Measurements from ENCODE around the gene TRIM33. TPM values are rescaled to one million over a fixed set of nuclear protein-coding genes. Genes with fewer than 3 reads are reported as not detected.

The TRIM33 gene
- total RNA-seq, 2 experiments from 2014 or later = 43.8 to 45.6 TPM

DNA sequence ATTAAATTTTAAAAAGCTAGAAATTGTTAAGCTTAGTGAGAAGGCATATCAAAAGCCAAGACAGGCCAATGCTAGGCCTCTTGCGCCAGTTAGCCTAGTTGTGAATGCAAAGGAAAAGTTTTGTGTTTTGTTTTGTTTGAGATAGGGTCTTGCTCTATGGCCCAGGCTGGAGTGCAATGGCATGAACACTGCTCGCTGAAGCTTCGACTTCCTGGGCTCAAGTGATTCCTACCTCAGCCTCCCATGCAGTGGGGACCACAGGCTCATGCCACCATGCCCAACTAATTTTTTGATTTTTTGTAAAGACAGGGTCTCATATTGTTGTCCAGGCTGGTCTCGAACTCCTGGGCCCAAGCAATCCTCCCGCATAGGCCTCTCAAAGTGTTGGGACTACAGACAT lies 40.3 kb downstream of the TRIM33 start:
- H3K27ac Mint-ChIP-seq = no peak overlapping the region
- POLR2A ChIA-PET = no interaction called here
- no peak overlapping the region for H3K4me3 Mint-ChIP-seq
- H3K36me3 Mint-ChIP-seq = peaks cover 20% of the 10 kb centered on the region
- no peak for ATAC-seq (ENCODE audit: low read depth)
- DNase-seq = no peak
- peaks cover 34% of the 10 kb centered on the region for H3K4me1 Mint-ChIP-seq
- peaks cover 3% of the 10 kb centered on the region for H3K9me3 Mint-ChIP-seq
- no peaks in the 10 kb centered on the region for H3K27me3 Mint-ChIP-seq

DNA sequence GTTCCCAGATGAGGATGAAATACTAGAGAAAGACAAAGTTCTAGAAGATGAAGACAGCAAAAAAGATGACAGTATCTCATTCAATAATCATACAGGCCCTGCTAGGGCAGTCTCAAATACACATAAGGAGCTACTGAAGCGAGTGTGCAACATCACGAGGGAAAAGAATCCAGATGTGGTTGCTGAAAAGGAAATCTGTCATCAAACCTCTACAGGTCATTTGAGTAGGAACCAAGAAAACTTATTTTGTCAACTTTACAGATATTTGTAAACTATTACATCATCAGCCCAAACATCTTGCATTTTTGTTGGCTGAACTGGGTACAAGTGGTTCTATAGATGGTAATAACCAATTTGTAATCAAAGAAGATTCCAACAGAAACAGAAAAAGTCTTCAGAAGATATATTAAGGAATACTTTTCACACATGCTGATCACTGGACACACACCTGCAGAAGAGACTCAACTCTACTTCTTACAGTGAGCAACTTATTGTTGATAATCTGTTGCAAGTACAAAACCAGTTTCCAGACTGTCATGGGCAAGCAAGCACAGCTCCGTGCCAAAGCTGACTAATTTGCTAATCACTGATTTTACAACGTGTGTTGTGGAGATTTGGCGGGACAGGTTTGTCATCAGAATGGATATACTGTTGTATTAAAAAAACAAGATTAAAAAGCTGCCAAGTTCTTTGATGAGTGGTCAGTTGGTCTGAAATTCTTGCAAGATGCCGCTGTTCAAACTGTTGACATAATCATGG lies 42.1 kb downstream of the TRIM33 start:
- H3K27me3 Mint-ChIP-seq = no peaks in the 10 kb centered on the region
- peak overlapping the region; percentile 67 for H3K4me3 Mint-ChIP-seq
- POLR2A ChIA-PET = interaction anchor here (0.6 to 2.4 kb wide), 2 partner anchors 15 to 42 kb away, joined by 3 to 17 read pairs; partner anchors contain the start of gene TRIM33
- DNase-seq (no peak), ATAC-seq (ENCODE audit: low read depth) (no peak)
- peaks cover 36% of the 10 kb centered on the region for H3K4me1 Mint-ChIP-seq
- peaks cover 20% of the 10 kb centered on the region for H3K36me3 Mint-ChIP-seq
- H3K9me3 Mint-ChIP-seq = peaks cover 3% of the 10 kb centered on the region
- H3K27ac Mint-ChIP-seq = peak overlapping the region; percentile 53

DNA sequence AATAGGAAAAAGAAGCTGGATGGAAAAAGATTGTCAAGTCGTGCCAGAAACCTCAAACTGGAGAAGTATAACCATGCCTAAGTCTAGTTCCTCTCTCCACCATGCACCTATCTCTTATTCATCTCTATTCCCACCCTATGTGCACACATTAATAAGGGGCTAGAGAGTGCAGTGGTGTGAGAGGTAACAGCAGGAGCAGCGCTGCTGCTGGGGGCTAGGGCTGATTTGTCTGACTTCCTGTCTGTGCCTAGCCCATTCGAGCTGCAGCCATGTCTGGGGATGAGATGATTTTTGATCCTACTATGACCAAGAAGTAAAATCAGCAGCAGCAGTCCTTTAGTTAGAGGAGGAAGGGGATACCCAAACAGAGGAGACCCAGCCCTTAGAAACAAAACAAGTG lies 43.0 kb downstream of the TRIM33 start:
- POLR2A ChIA-PET = interaction anchor here (0.5 to 2.4 kb wide), 4 partner anchors 14 to 102 kb away, joined by 3 to 17 read pairs (median 4); partner anchors contain the start of gene TRIM33
- H3K36me3 Mint-ChIP-seq = peaks cover 15% of the 10 kb centered on the region
- H3K27ac Mint-ChIP-seq = peak overlapping the region; percentile 53
- H3K27me3 Mint-ChIP-seq = no peaks in the 10 kb centered on the region
- peak overlapping the region; percentile 67 for H3K4me3 Mint-ChIP-seq
- H3K9me3 Mint-ChIP-seq = no peaks in the 10 kb centered on the region
- no peak for DNase-seq
- peak; percentile 81 for ATAC-seq (ENCODE audit: low read depth)
- peaks cover 32% of the 10 kb centered on the region for H3K4me1 Mint-ChIP-seq

DNA sequence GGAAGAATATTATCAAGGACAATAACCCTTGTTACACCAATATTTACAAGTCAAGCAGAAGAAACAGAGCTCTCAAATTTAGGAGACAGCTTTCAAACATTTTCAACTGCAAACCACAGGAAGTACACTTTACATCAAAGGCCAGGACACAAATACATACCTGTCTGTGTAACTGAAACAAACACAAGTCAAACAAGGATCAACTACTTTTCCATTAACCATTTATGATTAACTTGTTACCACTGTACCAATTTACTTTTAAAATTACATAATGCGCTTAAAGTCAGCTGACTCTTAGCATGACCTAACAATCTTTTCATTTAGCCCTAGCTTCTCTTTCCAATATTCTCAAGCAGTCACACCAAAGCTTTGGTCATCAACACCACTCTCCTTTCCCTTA lies 43.5 kb downstream of the TRIM33 start:
- POLR2A ChIA-PET = interaction anchor here (0.5 to 2.4 kb wide), 3 partner anchors 15 to 102 kb away, joined by 3 to 17 read pairs (median 4); partner anchors contain the start of gene TRIM33

DNA sequence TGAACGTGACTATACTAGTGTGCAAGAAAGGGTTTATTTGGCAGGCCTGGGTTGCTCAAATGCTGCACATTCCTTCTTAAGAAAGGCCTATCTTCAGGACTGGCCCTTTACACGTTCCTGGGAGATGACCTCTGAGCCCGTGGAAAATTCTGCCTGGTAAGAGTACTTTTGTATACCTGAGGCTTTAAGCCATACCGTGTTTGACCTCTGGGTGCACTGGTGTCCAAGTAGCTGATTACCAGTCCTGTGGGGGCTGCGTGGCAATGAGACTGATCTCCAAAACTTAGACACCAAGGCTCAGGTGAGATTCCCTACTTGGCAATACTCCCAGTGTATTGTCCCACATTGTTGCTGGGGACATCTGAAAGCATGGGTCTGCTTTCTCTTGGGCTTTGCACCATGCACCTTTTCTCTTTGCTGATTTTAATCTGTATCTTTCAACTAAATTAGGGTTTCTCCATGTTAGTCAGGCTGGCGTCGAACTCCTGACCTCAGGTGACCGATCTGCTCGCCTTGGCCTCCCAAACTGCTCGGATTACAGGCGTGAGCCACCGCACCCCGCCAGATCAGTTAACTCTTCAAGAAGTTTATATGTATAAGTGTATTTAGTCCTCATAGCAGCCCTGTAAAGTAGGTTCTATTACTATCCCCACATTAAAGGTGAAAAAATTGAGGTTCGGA lies 44.5 kb downstream of the TRIM33 start:
- Mint-ChIP-seq H3K4me1 (peaks cover 32% of the 10 kb centered on the region), H3K9me3 (no peaks in the 10 kb centered on the region), H3K4me3 (no peak overlapping the region), H3K27me3 (no peaks in the 10 kb centered on the region), H3K36me3 (peaks cover 14% of the 10 kb centered on the region), H3K27ac (peak overlapping the region; percentile 53)
- DNase-seq = no peak
- no peak for ATAC-seq (ENCODE audit: low read depth)
- POLR2A ChIA-PET = no interaction called here

More for the DNA sequence above, 43.5 kb downstream of the TRIM33 start:
- peaks cover 12% of the 10 kb centered on the region for H3K36me3 Mint-ChIP-seq
- H3K27me3 Mint-ChIP-seq = no peaks in the 10 kb centered on the region
- peak overlapping the region; percentile 67 for H3K4me3 Mint-ChIP-seq
- H3K27ac Mint-ChIP-seq = peak overlapping the region; percentile 53
- peaks cover 32% of the 10 kb centered on the region for H3K4me1 Mint-ChIP-seq
- DNase-seq (no peak), ATAC-seq (ENCODE audit: low read depth) (peak; percentile 70)
- H3K9me3 Mint-ChIP-seq = no peaks in the 10 kb centered on the region

DNA sequence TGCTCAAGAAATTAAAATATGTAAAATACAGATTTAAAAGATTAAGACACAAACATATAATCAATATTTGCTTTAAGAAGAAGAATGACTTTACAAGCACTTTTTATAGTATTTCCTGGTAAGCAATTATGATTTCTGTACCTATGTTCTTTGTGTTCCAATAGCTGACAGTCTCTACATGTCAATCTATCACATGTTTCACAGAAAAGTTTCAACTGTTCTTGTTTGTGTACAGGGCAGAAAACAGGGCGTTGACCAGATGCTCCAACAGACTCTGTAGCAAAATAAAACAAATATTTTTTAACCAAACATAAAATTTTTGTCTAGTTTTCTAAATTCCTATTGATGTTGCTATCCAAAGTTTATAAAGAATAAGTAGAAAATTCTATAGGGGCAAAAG lies 48.0 kb downstream of the TRIM33 start:
- peaks cover 30% of the 10 kb centered on the region for H3K4me1 Mint-ChIP-seq
- DNase-seq (no peak), ATAC-seq (ENCODE audit: low read depth) (no peak)
- H3K27ac Mint-ChIP-seq = no peak overlapping the region
- no peak overlapping the region for H3K4me3 Mint-ChIP-seq
- peaks cover 36% of the 10 kb centered on the region for H3K36me3 Mint-ChIP-seq
- H3K27me3 Mint-ChIP-seq = no peaks in the 10 kb centered on the region
- H3K9me3 Mint-ChIP-seq = peaks cover 12% of the 10 kb centered on the region
- POLR2A ChIA-PET = no interaction called here

DNA sequence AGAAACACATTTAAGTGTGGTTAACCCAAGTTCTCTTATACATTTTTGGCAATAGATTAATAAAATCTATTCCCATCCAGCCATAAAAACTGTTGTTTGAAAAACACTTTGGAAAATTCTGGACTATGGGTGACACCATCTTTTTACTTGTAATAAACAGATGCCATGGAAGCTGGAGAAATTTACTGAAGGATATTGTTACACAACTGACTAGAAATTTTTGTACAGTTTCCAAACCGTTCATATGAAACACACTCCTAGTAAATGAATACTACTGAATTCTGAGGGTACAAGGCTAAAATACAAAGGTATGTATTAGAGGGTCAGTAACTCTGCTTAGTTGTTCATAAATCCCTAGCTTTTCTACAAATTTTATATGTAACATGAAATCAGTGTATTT lies 48.7 kb downstream of the TRIM33 start:
- peaks cover 24% of the 10 kb centered on the region for H3K4me1 Mint-ChIP-seq
- no peaks in the 10 kb centered on the region for H3K27me3 Mint-ChIP-seq
- ATAC-seq (ENCODE audit: low read depth) (no peak), DNase-seq (no peak)
- POLR2A ChIA-PET = no interaction called here
- peaks cover 12% of the 10 kb centered on the region for H3K9me3 Mint-ChIP-seq
- H3K27ac Mint-ChIP-seq = no peak overlapping the region
- H3K36me3 Mint-ChIP-seq = peaks cover 41% of the 10 kb centered on the region
- no peak overlapping the region for H3K4me3 Mint-ChIP-seq

DNA sequence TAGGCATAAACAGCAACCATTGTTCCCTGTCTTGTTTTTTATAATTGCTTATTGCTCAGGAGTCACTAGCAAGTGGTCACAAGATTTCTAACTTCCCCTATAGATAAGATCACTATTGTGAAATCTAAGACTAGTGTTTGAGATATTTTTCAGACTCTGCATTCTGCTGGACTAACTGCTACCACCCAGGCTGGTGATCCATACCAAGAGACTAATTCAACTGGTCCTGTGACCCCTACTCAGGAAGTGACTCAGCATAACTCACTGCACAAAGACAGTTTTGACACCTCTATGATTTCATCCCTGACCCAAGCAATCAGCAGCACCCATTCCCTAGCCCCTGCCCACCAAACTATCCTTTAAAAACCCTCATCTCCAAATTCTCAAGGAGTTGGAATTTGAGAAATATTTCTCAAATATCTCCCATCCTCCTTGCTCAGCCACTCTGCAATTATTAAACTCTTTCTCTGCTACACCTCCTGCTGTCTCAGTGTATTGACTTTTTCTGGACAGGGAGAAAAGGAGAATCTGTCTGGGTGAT lies 52.7 kb downstream of the TRIM33 start:
- Mint-ChIP-seq H3K4me1 (peaks cover 10% of the 10 kb centered on the region), H3K27ac (peak overlapping the region; percentile 66), H3K27me3 (no peaks in the 10 kb centered on the region), H3K36me3 (peaks cover 59% of the 10 kb centered on the region), H3K4me3 (no peak overlapping the region), H3K9me3 (peaks cover 13% of the 10 kb centered on the region)
- POLR2A ChIA-PET = no interaction called here
- ATAC-seq (ENCODE audit: low read depth) (no peak), DNase-seq (no peak)

DNA sequence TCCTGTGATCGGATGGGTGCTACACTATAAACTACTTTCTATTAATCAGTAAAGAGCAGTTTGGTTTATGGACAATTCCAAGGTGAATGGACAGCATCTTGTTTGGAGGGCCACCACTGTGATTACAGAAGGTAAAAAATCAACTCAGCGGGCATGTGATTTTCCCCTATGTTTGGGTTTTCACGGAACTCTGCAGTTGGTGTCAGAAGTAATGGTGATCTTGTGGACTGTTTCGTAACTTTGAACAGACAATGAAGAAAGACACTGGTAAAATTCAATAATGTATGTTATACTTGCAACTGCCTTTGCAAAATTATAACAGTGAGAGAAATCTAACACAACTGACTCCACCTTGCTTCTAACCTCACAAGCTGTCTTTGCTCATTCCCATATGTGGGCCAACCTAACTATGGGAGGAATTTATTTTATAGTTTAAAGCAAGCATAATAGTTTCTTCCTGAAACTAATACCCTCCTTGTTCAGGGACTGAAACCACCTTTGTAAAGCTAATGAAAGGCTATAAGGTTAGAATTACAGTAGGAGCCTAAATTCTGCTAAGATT lies 53.2 kb downstream of the TRIM33 start:
- ATAC-seq (ENCODE audit: low read depth) (no peak), DNase-seq (no peak)
- POLR2A ChIA-PET = no interaction called here
- peaks cover 62% of the 10 kb centered on the region for H3K36me3 Mint-ChIP-seq
- H3K9me3 Mint-ChIP-seq = peaks cover 13% of the 10 kb centered on the region
- H3K27me3 Mint-ChIP-seq = no peaks in the 10 kb centered on the region
- H3K4me1 Mint-ChIP-seq = peaks cover 10% of the 10 kb centered on the region
- H3K4me3 Mint-ChIP-seq = no peak overlapping the region
- H3K27ac Mint-ChIP-seq = no peak overlapping the region

DNA sequence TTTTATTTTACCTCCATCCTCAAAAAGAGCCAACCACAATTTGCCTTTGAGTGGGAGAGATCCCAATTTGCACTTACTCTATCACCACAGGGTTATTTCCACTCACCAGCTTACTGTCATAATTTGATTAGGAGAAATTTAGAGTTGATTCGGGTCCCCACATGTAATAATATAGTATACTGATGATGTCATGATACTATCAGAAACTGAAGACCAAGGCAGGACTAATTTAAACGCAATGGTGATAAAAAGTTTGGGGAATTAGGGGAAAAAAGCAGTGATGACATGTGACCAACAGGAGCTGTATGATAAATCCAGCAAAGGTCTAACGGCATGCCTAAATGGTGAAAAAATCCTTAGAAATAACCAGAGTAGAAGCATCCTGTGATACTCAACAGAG lies 54.4 kb downstream of the TRIM33 start:
- Mint-ChIP-seq H3K27ac (no peak overlapping the region), H3K36me3 (peaks cover 63% of the 10 kb centered on the region), H3K9me3 (peaks cover 13% of the 10 kb centered on the region), H3K27me3 (no peaks in the 10 kb centered on the region), H3K4me1 (peaks cover 10% of the 10 kb centered on the region), H3K4me3 (no peak overlapping the region)
- POLR2A ChIA-PET = no interaction called here
- DNase-seq (no peak), ATAC-seq (ENCODE audit: low read depth) (no peak)

DNA sequence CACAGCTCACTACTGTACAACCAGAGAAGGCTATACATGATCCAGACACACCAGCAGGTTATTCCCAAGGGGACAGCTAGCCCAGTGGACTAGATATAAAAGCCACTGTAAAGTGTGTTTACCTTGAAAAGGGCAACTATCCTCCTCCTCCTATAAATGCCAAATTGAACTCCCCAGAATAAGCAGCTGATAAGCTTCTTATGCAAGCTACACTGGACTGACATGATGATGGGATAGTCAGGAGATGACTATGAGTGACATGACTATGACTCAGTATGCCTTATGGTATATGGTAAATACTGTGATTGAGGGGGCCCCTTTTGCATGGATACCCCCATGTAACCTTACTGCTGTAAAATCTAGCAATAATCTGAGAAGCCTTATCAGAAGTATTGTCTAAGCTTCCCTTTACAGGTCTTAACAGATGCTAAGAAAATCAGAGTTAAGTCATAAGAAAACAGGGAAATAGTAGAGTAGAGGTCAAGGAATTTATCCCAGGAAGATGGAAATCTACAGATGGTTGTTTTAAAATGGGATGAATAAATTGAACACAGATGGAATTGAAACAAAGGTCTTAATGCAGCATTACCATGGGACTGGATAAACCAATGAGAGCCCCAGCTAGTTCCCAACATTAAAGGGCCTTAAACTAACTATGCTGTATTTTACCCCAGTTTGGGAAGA lies 55.8 kb downstream of the TRIM33 start:
- H3K4me3 Mint-ChIP-seq = no peak overlapping the region
- H3K27me3 Mint-ChIP-seq = no peaks in the 10 kb centered on the region
- peaks cover 10% of the 10 kb centered on the region for H3K4me1 Mint-ChIP-seq
- peaks cover 13% of the 10 kb centered on the region for H3K9me3 Mint-ChIP-seq
- peaks cover 61% of the 10 kb centered on the region for H3K36me3 Mint-ChIP-seq
- DNase-seq (no peak), ATAC-seq (ENCODE audit: low read depth) (no peak)
- H3K27ac Mint-ChIP-seq = no peak overlapping the region
- POLR2A ChIA-PET = interaction anchor here (0.6 kb wide), 1 partner anchor 169 kb away, joined by 3 read pairs; no protein-coding TSS in a partner anchor

DNA sequence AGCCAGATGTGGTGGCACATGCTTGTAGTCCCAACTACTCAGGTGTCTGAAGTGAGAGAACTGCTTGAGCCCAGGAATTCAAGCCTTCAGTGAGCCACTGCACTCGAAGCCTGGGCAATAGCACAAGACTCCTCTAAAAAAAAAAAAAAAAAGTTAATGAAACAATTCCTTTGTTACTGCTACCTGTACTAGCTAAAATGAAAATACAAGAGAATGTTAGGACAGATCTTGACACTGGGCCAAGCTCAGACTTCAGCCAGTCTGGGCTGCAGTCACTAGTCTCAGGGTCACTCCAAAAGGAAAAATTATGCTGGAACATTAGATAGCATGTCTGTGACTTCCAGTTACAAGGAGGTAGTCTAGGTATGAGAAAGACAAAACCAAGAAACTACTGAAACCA lies 56.5 kb downstream of the TRIM33 start:
- Mint-ChIP-seq H3K36me3 (peaks cover 59% of the 10 kb centered on the region), H3K9me3 (peaks cover 7% of the 10 kb centered on the region), H3K4me3 (no peak overlapping the region), H3K27ac (no peak overlapping the region), H3K4me1 (peaks cover 12% of the 10 kb centered on the region), H3K27me3 (no peaks in the 10 kb centered on the region)
- ATAC-seq (ENCODE audit: low read depth) (no peak), DNase-seq (no peak)
- POLR2A ChIA-PET = interaction anchor here (0.6 kb wide), 1 partner anchor 168 kb away, joined by 3 read pairs; no protein-coding TSS in a partner anchor

DNA sequence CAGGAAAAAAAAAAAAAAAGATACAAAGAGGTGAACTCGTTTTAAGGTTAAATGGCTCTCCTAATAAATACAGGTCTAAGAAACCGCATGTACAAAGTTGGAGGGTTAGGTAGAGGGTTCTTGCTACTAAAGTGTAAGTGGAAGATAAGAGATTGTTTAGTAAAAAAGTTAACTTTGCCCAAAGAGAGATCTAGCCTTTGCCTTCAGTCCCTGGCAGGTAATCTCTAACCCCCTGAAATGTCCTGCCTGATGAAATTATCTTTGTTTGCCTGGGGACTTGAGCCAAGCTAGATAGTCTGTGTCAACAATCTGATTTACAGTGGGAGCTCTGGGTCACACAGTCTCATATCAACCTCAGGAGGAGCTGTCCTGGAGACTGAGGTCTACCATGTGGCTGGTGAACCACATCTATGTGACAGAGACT lies 57.6 kb downstream of the TRIM33 start:
- ATAC-seq (ENCODE audit: low read depth) (no peak), DNase-seq (no peak)
- no peak overlapping the region for H3K4me3 Mint-ChIP-seq
- H3K36me3 Mint-ChIP-seq = peaks cover 49% of the 10 kb centered on the region
- peaks cover 5% of the 10 kb centered on the region for H3K4me1 Mint-ChIP-seq
- POLR2A ChIA-PET = interaction anchor here (0.6 kb wide), 1 partner anchor 56 kb away, joined by 3 read pairs; no protein-coding TSS in a partner anchor
- H3K9me3 Mint-ChIP-seq = peaks cover 3% of the 10 kb centered on the region
- no peaks in the 10 kb centered on the region for H3K27me3 Mint-ChIP-seq
- no peak overlapping the region for H3K27ac Mint-ChIP-seq

All from activated naive CD8-positive, alpha-beta T cell treated with anti-CD3 and anti-CD28 coated beads, Interleukin-2, amount 10 ng/mL, durations not matched to agents 7 days and 5 days (primary cell).